T-helper 2 cell treated with Interferon-gamma antibody and Interleukin-4, amounts not matched to agents 100 ng/mL and 5 ng/mL, for 36 hours (primary cell): Measurements from ENCODE around the gene TNMD. TPM values are rescaled to one million over a fixed set of nuclear protein-coding genes. Genes with fewer than 3 reads are reported as not detected.
"Not testable (repeated sequence)": the region's sequence is repeated elsewhere in the genome, so short reads cannot be mapped to it uniquely, and the experiment has no call there.

Source experiments
- intact Hi-C: fragments of 100-400 bp; cut with micrococcal nuclease; formaldehyde crosslinking; loops from one replicate; pipeline ENCODE4 v1.15.1; 2023
- total RNA-seq: library from RNA; stranded (reverse); gene quantifications from 2 replicates; pipeline ENCODE4 v1.2.3, GENCODE V29; 2022

TNMD gene
- total RNA-seq = not detected in 2 replicates

GRCh38 chrX:100584611-100585010 is at the start of gene TNMD:
Gene TNMD (plus strand): TSS chrX:100584936. CDS start chrX:100585019, 83 bp downstream.
- intact Hi-C loops = no loop called here

GRCh38 chrX:100565534-100565933 is 19.2 kb upstream of the TNMD start:
- intact Hi-C loops = not testable (repeated sequence)

DNA sequence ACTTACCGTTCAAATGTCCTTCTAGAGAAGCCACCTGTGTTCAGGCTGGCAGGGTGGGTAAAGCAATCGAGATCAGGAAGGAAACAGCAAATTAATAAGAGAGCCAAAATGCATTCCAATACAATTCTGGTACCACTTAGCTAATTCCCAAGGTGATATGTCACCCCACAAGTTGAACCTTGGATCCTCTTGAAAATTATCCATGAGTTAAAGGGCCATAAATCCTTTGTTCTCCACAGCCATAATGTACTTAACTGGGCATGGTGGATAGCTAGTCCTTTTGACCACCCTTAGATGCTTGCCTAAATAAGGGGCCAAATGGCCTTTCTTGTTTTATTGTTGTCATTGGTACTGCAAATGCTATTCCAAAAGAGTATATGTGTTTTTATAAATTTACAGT is 2.0 kb downstream of the TNMD start:
- intact Hi-C loops = no loop called here

DNA sequence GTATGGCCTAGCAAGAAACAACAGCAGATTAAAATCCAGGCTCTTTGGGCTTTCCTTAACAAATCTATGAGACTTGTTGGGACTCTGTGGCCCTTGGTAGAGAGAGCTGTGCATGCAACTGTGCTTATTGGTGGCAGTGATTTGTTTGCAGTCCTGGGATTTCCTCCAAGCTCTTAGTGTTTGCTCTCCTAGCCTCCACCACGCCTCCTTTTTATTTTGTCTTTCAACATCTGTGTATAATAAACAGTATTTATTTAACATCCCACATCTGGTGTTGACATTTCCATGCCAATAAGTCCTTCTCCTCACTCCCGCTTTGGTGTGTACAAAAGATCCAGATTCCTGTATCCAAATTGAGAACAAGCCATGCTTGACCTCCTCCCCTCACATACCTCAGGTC is 3.1 kb downstream of the TNMD start:
- intact Hi-C loops = no loop called here

DNA sequence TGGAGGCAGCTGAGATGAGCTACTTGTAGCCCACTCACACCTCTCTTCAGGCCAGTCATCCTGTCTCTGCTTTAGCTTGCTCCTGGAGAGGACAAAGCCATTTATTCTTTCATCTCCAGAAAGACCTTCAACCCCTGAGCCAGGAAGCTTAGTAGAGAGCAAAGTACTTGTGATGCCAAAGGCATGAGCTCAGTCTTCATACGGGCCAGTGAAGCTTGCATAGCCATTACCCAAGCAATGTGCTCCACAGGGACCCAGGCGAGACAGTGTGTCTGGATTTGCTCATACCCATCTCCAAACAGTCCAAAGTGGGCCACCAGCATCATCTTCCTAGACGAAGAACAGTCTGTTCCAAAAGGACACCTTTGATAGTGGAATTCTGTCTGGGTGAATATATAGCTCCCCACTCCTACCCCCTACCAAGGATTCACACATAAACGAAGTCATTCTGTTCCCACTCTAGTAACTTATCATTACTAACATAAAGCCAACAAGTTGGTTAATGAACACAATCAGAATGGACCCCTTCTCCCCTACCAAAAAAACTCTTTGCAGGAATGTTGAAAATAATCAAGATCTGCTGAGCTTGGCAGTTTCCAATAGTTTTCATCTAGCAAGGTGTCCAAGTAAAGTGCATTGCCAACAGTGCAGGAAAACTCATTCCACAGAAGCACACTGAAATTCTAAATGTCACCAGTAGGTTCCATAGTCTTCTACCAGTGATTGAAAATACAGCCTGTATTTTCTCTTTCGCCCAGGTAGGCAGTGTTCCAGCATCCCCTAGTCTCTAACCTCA is 6.7 kb downstream of the TNMD start:
- intact Hi-C loops = no loop called here

- intact Hi-C loops = no loop called here
These were observed 8.4 kb downstream of the TNMD start for GRCh38 chrX:100593126-100593525.

DNA sequence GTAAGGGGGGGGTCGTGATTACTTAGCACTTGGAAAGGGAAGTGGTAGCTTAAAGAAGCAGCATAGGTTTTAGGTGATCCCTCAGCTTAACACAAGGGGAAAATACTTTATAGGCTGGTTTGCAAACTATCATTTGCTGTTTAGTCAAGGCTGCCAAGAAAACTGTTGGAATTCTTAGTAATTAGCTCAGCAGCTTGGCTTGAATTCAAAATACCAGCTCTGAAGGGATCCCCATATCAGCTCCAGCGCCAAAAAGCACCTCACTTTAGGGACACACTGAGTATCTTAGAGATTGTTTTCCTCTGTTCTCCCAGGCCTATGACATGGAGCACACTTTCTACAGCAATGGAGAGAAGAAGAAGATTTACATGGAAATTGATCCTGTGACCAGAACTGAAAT is 8.8 kb downstream of the TNMD start:
- intact Hi-C loops = no loop called here

GRCh38 chrX:100596601-100597000 is 11.9 kb downstream of the TNMD start:
- intact Hi-C loops = no loop called here

DNA sequence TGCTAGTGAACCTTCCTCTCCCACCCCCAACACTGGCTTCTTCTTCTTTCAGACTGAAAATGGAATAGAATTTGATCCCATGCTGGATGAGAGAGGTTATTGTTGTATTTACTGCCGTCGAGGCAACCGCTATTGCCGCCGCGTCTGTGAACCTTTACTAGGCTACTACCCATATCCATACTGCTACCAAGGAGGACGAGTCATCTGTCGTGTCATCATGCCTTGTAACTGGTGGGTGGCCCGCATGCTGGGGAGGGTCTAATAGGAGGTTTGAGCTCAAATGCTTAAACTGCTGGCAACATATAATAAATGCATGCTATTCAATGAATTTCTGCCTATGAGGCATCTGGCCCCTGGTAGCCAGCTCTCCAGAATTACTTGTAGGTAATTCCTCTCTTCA is 14.7 kb downstream of the TNMD start:
- intact Hi-C loops = no loop called here

DNA sequence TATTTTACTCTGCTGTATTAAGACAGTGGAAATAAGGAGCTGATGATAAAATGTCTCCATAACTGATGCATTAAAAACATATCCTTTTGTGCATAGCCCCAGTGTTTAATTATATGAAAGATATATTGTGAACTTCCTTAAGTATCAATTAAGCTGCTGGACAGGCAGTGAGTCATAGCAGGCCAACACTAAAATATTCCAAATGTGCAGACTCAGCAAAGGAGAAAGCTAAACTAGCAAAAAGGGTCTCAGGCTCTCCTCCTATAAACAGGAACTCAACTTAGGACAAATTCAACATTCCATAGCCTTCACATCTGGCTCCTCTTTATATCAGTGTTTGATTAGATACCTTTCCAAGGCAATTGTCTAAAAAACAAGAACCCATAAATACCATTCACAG is 15.6 kb downstream of the TNMD start:
- intact Hi-C loops = no loop called here

GRCh38 chrX:100600758-100601157 is 16.0 kb downstream of the TNMD start:
- intact Hi-C loops = no loop called here

GRCh38 chrX:100606753-100607152 is 22.0 kb downstream of the TNMD start:
- intact Hi-C loops = no loop called here

DNA sequence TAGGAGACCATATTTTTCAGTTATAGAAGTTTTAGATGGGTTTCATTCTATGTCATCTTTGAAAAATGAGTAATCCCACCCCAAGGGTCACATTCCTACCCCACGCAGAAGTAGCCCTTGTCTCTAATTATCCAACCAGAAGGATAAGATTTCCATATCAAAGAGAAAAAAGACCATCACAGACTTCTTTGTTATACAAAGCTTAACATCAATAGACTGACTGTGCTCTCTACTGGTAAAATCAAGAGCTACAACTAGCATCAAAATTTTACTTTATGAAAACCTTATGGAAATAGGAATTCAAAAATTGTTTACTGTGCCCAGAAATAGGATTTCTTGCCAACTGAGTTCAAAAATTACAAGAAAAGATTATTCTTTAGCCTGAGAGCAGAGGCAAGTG is 24.9 kb downstream of the TNMD start:
- intact Hi-C loops = no loop called here

DNA sequence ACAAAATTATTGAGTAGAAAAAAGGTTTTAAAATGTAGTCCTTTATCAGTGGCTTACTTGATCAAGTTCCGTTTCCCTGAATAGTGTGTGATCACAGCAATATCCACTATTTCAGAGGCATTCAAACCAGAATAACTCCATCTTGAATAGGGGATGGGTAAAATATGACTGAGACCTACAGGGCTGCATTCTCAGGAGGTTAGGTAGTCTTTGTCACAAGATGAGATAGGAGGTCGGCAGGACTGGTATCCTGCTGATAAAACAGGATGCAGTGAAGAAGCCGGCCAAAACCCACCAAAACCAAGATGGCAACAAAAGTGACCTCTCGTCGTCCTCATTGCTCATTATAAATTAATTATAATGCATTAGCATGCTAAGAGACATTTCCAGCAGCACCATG is 27.2 kb downstream of the TNMD start:
- intact Hi-C loops = no loop called here

DNA sequence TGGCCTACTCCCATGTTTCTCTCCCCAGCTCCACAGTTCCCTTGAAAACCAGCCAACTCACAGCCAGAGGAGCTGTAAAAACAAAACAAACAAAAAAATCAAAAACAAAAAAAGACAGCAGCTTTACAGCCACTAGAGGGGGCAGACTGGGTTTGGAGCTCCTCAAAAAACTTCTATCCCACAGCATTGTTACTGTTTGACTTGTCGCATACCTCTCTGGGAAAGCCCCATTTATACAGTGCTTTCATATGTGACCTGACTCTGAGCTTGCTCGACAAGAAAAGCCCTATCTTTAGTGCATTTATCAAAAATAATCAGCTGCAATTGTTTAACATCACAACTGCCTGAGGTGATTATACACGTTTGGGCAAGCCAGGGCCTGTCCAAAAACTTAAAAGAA is 30.3 kb downstream of the TNMD start:
- intact Hi-C loops = no loop called here

GRCh38 chrX:100623001-100623400 is 38.3 kb downstream of the TNMD start:
- intact Hi-C loops = no loop called here

DNA sequence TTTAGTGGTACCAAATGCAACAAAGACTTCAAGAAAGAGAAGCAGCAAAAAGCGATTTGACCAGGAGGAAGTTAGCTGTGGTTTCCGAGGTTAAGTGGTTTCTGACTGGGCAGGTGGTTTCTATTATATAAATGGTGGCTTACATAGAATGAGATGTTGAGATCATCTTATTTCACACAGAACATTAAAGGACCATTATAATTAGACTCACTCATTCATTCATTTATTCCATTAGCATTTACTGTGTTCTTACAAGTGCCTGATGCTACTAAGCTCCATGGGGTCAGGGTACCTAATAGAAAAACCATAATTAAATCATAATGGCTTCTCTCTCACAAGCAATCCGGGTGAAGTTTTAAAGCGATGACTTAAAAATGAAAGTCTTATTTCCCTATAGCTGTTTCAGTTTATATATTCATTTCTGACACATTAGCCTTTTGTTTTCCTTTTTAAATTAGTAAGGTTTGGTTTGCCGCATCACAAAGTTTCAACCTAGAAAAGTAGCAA is 41.3 kb downstream of the TNMD start:
- intact Hi-C loops = no loop called here

- intact Hi-C loops = no loop called here
These were observed 50.3 kb downstream of the TNMD start for GRCh38 chrX:100635040-100635439.

DNA sequence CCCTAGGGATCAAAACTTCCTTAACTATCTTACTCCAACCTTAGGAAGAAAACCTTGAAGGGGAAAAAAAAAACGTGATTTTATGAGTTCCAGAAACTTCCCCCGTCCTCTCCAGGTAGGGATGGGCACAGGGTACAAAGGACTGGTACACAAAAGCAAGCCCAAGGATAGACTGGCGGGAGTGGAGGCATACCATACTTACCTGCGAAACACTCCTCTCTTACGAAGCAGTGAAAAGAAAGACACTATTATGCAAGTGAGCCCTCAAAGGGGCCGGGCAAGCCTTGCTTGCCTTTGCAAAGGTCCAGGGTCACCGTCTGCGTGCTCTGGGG is 51.2 kb downstream of the TNMD start:
- intact Hi-C loops = loop anchor here (1.0 kb wide), 1 partner anchor 124 kb away; no protein-coding TSS in a partner anchor

- intact Hi-C loops = loop anchor here (1.0 kb wide), 1 partner anchor 124 kb away; no protein-coding TSS in a partner anchor
These were observed 51.7 kb downstream of the TNMD start, which contains the start of gene TSPAN6 for GRCh38 chrX:100636321-100636991. Gene TSPAN6 (minus strand): TSS chrX:100636806. CDS start chrX:100636694, 112 bp downstream.

DNA sequence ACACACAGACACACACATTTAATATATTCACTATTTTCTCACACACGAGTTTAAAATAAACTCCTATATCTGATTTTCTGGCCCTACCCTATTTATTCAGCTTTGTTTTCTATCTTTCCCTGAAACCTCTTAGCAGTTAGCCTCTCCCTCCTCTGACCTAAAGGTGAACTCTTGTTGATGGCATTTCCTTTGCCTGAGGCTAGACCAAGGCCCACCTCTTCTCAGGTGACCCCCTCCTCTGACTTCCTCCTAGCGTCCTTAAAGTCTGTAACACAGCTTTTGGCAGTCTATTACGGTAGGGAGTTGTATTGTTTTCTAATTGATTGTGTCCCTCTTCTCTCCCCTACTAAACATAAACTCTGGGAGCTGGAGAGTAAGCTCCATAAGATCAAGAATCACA is 57.6 kb downstream of the TNMD start:
- intact Hi-C loops = no loop called here

GRCh38 chrX:100643212-100643611 is 58.5 kb downstream of the TNMD start:
- intact Hi-C loops = no loop called here
